GM21576 (cell line): ENCODE data around the gene CD58.
"Not testable (repeated sequence)": the region's sequence is repeated elsewhere in the genome, so short reads cannot be mapped to it uniquely, and the experiment has no call there.

ENCODE experiments used
- ATAC-seq: cut with Tn5 transposase; IDR thresholded peaks from one replicate; pipeline ENCODE4 v1.9.1; 2021; ENCODE audit warnings: mild to moderate bottlenecking, moderate library complexity; ENCODE audit not compliant: unreplicated experiment

CD58 gene

DNA sequence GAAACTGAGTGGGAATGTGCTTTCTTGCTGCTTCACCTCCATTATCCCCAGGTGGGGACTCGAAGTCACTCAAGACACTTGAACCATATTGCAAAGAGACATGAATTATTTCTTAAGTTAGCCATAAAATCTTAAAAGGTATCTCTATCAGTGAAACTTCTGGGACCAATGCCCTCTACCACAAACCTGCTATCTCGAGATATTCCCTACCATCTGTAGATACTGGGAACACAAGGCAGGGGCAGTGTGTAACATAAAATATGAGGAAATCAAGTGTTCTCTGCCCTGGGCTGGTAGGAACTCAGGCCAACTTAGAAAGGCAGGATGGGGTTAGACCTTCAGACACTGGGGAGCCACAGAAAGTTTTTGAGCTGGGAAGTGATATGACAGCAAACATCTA is 1.3 kb upstream of the CD58 start:
- no peak for ATAC-seq

DNA sequence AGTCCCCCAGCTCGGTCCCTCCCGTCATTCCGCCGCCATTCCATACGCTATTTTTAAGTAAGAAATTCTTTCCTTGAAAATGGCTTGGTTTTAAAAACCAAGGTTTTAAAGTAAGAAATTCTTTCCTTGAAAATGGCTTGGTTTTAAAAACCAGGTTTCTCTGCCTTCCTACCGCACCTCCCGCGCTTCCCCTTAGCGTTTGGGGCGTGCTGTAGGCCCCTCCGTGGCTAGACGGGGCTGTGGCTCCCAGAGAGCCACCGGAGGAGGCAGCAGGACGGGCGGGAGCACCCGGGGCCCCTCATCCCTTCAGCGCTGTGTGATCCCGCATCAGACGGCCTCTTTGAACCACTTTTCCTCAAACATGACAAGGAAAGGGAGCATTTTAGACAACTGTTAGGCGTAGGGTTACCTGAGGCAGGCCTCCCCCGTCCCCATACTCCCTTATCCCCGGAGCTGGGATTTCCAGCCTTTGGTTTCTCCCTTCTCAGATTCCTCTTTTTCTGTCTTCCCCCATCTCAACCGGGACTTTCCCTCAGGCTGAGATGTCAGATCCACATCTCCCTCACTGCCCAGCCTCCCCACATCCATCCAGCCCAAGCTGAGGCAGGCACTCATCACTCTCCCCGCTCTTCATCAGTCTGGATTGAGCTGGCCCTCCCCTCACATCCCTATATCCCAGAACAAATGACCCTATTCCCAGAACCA is 541 bp upstream of the CD58 start:
- no peak for ATAC-seq

DNA sequence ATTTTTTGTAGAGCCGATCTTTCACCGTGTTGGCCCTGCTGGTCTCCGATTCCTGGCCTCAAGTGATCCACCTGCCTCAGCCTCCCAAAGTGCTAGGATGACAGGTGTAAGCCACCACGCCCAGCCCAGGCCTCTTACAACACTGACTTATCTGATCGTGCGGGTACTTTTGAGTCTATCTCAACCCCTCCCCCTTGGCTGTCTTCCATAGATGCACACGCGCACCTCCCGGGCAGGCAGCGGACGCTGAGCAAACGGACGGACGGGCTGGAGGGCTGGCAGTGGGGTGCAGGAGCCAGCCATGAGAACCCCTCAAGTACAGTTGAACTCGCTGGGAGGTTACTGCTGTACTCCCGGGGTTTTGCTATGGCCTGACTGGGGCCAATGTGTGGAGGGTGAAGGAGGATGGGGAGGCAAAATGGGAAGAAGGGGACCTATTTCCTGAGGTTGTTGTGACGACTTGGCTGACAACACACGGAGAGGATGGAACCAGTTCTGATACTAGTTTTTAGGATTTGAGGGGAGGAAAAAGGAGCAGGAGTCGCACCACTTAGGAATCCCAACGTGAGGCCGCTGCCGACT is 959 bp downstream of the CD58 start:
- ATAC-seq = peak; percentile 28

DNA sequence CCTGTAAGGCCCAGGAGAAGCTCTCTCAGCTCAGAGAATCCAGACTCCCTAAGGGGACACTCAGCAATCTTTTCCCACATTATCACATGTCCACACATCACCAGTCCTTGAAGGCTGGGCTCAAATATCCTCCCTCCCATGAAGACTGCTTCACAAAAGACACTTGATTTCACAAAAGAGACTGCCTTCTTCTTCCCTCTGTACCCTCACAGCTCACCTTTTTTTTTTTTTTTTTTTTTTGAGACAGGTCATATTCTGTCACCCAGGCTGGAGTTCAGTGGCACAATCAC is 1.5 kb downstream of the CD58 start:
- ATAC-seq = no peak

DNA sequence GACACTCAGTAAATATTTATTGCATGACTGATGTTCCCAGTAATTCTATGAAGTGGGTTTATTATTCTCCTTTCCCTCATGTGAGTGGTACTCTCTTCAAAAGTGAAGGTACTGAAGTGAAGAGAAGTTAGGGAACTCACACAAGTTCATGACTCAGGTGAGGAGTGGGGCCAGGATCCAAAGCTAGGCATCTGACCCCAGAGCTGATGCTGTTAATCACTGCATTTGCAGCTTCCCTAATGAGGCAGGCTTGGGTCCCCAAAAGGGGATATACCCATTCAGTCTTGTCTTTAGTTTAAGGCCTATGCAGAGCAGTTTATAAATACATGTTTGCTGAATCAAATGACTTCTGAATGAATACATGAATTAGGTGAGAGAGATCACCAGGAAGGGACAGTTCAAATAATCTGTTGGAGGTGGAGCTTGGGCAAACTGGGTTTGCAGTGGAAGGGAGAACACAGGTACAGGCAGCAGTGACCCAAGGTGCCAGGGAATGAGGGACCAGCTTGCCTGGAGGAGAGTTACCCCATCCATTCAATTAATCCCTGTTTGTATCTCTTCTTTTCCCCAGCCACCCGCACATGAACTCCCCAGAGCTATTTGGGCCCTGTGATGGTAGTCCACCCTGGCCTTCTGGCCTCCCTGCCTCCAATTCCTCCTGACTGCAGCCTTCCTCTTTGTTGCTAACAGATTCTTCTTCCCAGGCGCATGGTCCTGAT is 2.0 kb downstream of the CD58 start:
- no peak for ATAC-seq

DNA sequence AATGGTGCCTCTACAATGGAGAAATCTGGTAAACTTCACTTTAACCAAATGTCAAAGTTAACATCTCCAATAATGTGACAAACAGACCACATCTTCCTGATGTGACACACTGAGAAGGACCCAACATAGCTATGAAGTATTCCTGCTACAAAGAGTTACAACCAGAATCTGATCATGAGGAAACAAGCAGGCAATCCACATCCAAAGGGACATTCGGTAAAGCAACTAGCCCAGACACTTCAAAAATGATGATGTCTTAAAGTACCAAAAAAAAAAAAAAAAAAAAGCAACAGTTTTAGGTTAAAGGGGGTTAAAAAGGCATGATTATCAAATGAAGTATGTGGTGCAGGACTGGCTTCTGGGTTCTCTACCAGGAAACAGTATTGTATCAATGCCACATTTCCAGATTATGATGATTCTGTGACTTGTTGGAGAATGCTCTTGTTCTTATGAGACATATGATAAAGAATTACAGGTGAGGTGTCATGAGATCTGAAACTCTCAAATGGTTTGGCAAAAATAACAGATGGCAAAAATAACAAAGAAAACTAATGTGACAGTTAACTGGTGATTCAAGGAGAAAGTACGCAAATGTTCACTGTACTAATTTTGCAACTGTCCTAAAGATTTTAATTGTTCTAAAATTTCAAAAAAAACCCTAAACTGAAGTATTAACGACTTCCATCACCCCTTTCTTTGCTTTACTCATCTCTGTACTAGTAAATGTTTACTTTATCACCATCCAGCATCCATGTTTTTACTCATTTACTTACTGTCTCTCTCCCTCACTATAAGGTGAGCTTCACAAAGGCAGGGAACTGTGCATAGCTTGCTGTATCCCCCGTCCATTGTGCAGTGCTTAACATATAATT is 2.8 kb downstream of the CD58 start:
- no peak for ATAC-seq

DNA sequence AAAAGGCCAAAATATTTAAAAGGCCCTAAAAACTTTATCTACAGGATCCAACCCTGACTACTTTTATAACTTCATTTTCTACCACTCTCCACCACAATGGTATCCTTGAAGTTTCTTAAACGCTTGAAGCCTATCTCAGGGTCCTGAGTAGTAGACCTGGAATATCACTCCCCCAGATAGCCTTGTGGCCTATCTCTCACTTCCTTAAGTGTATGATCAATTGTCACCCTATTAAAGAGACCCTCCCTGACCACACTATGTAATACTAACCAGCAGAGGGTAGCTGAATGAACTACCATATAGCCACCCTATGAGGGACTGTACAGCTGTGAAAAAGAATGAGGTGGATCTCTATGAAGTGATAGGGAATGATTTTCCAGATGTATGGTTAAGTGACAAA is 5.6 kb downstream of the CD58 start:
- no peak for ATAC-seq

DNA sequence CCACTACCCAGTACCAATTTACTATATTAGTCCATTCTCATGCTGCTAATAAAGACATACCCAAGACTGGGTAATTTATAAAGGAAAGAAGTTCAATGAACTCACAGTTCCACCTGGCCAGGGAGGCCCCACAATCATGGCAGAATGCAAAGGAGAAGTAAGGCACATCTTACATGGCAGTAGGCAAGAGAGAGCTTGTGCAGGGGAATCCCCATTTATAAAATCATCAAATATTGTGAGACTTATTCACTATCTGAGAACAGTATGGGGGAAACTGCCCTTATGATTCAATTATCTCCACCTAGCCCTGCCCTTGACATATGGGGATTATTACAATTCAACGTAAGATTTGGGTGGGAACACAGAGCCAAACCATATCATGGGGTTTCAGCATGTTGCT is 6.4 kb downstream of the CD58 start:
- ATAC-seq = no peak

DNA sequence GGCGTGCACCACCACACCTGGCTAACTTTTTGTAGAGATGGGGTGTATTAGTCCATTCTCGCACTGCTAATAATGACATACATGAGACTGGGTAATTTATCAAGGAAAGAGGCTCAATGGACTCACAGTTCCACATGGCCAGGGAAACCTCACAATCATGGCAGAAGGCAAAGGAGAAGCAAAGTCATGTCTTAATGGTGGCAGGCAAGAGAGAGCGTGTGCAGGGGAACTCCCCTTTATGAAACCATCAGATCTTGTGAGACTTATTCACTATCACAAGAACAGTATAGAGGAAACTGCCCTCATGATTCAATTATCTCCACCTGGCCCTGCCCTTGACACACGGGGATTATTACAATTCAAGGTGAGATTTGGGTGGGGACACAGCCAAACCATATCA is 8.4 kb downstream of the CD58 start:
- not testable (repeated sequence) for ATAC-seq

DNA sequence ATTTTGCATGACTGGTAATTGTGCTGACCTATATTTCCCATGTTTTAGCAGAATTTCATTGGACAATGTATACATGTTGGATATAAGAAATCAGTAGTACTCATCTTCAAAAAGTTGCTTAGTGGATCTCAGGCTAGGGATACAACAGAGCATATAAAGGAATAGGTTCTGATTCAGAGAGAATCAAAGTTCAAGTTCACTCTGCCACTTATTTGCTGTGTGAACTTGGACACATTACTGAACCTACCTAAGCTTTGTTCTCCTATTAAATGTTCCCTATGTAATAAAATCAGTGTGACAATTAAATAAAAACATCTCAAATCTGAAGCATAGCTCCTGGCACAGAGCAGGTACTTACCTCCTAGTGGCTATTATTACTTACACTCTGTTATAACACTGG is 9.3 kb downstream of the CD58 start:
- no peak for ATAC-seq

DNA sequence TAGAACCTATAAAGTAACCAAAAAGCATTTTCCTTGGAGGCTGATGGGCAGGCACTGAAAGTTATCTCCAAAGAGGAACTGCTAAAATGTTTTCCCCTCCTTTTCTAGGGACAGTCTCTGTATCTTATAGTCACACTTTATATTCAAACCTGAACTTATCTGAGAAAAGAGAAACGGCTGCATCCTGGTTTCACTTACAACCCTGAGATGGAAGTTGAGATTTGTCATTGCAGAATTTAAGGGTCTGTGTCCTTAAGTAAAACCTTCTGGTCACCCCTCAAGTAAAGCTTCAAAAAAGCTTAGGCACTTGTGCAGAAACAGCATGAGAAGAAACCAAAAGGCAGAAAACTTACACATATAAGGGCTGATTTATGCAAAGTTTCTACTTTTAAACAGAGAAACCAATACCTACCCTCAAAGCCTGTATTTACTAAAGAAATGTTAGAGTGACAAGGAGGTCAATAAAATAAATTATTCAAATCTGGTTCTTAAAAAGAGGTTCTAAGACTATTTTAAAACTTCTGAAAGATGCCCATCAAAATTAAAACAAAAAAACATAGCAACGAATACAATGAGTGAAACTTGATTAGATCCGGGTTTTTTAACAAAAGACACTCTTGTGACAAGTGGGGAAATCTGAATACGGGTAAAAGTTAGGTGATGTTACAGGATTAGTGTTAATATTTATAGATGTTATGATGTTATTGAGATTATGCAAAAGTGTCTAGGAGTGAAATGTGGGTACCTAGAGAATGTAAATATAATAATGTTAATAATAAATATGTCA is 9.9 kb downstream of the CD58 start:
- no peak for ATAC-seq

DNA sequence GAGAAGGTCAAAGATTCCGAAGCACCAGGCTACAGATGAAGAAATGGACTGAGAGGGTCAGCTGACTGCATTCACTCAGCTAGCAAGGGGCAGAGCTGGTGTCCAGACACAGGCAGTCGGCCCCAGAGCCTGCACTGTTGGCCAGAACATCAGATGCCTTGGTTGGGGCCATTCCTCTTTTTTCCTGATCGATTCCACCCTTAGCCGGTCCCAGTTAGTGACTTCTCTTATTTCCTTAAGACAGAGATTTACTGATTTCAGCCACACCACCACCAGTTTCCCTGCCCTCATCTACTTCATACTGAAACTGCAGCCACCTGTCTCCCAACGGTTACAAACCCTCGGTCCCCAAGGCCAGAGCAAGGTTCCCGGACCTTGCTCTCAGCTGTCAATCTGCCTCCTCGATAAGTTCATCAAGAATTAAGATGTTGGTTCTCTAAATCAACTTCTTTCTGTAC is 11.5 kb downstream of the CD58 start:
- ATAC-seq = peak; percentile 34

DNA sequence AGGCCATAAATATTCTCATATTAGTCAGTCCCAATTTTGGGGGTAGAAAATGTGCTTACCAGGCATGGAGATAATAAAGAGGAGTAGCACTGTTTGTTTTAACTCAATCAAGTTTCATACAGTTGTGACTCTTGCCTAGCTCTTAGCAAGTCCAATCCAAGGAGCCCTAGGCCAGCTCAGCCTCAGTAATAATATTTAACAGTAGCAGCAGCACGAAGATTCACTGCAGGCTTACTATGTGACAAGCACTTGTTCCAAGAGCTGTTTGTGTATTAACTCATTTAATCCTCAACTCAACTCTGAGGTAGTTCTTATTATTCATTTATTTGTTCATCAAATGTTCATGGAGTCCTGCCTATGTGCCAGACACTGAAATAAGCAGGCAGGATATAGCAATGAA is 12.3 kb downstream of the CD58 start:
- ATAC-seq = no peak

DNA sequence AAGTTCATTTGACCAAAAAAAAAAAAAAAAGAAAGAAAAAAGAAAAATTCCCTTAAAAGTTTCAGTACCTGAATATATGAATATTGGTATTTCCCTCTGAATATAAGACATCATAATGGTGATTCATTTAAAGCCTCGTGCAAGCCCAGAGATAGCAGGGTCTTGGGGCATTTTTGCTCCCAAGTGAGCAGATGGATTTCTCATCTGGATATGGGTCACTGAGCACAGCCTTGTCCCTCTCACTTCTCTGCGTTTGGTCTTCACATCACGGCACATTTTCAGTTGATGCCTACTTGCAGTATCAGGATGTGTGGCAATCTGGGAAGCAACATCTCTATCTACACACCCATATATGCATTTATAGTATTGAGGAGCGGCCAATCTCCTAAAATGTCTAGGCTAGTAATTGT is 12.7 kb downstream of the CD58 start:
- ATAC-seq = peak; percentile 29

DNA sequence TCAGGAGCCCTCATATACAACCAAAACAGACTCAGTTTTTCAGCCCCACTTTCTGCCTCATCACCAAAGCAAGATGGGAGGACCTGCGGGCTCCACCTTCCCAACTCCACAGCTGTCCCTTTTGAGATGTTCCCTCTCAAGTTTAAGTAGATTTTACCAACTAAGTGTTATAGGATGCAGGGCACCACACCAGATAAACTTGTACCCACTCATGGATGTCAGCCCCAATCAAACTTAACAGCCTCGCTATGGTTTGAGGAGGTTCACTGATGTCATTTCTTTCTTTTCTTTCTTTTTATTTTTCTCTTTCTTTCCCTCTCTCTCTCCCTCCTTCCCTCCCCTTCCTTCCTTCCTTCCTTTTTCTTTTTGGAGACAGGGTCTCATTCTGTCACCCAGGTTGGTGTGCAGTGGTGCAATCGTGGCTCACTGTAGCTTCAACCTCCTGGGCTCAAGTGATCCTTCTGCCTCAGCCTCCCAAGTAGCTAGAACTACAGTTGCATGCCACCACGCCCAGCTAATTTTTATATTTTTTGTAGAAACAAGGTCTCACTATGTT is 13.4 kb downstream of the CD58 start:
- ATAC-seq = no peak

DNA sequence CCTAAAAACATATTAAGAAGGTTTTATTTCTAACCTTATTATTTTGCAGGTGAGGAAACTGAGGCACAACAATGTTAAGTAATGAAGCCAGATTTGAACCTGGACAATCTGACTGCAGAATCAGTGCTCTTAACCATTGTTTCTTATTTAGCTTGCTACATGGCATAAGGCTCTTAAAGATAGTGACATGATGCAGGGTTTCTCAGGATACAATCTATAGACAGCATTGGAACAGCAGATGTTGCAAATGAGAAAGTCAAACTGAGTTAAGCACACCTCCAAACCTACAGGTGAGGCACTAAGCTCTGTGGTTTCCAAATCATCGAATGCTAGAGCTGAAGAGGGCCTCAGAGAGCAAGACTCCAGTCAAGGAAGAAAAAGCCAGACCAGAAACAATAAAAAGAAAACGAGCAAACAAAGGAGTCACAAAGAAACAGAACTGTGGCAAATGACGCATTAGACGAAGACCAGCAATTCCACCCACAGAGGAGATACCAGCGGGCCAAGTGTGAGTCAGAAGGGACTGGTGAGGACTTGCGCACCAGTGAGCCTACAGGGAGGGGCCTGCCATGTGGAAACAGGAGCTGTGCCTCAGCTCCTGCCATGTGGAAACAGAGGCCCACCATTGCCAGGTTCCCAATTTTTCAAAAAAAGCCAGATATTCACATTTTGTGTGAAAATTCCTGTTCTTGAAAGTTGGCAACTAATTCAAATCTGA is 14.4 kb downstream of the CD58 start:
- peak; percentile 53 for ATAC-seq

DNA sequence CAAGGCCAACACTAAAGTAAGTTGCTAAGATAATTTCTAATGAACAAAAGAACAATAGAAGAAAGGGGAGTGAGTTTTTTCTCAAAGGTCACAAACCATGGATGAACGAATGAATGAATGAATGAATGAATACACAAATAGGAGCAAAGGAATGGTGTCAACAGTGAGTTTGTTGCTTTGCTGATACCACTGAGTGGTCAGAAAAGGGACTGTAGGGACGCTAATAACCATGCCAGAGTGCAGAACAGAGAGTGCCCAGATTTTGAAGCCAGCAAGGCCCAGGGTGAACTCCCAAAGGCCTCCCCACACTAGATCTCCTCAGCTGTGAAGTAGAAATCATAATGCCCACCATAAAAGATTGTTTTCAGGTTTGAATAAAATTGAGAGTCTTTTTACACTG is 15.9 kb downstream of the CD58 start:
- no peak for ATAC-seq

DNA sequence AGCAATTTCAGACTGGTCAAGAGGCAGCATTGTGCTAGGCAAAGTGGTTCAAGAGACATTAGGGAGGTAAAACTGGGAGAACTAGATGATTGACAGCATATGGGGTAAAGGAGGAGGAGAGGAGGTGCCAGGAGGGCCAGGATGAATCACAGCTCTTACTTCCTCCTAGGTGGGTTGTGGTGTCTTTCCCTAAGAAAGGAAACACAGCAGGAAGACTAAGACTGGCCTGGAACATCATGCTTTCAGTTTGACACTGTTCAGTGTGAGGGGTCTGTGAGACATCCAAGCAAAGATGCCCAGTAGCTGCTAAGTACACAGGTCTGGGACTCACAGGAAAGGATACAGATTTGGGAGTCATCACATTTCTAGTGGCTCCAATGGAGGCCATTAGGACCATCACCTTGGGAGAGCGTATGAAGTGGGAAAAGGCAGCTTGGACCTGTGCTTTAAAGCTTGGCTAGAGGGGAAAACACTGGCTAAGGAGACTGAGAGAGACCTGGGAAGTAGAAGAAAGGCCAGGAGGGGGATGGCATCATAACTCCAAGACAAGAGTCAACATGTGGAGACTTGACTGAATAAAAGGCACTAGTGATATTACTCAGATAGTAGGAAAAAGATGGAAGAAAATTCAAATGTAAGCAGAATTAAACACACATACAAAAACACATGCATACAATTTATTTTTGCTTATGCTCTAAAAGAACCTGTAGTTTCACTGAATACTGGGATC is 17.3 kb downstream of the CD58 start:
- ATAC-seq = no peak

DNA sequence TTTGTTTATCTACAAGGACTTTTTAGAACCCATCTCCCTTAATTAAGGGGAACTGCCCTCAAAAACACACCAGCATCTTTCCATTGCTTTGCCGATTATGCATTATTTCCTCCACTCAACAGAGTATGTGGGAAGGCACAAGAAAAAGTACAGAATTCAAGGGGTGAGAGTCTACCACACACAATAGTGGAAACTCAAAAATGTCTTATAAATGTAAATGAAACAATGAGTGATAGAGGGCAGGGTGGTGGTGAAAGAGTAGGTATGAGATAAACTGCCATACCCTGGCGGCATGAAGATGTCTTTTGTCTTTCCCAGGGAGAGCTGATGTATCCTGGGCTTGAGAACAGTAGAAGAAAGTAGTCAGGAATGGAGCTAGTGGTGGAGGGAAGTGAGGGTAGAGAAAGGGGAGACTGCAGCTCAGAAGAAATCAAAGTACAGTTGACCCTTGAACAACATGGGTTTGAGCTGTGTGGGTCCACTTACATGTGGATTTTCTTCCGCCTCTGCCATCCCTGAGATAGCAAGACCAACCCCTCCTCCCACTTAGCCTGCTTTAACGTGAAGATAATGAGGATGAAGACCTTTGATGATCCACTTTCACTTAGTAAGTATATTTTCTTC is 24.4 kb downstream of the CD58 start:
- ATAC-seq = no peak
